Liver (tissue), 9 donors: ENCODE data around the gene FBXO7. TPM values are rescaled to one million over a fixed set of nuclear protein-coding genes. Genes with fewer than 3 reads are reported as not detected.
A peak's percentile ranks its signal among the peaks of the same experiment; 100 is the strongest.

Source experiments
- DNase-seq: peaks from one replicate; pipeline ENCODE4 v3.0.0-alpha.2; 2017; ENCODE audit warnings: low spot score
- H3K27ac ChIP-seq, 2 donors: one replicate each; pipeline ENCODE4 v1.7.0; 2013; ENCODE audit warnings: inconsistent platforms in 2 of 2, low read length in 2 of 2, control low read depth in 1 of 2, low read depth in 1 of 2, mild to moderate bottlenecking in 1 of 2
- H3K27me3 ChIP-seq, 4 donors: one replicate each; pipeline versions ENCODE4 v1.6.1 to v1.7.0; 2013; ENCODE audit warnings: low read length in 3 of 4, inconsistent platforms in 1 of 4, mild to moderate bottlenecking in 1 of 4, moderate library complexity in 1 of 4; ENCODE audit not compliant: control insufficient read depth in 4 of 4, insufficient read depth in 4 of 4
- H3K36me3 ChIP-seq, 4 donors: one replicate each; pipeline versions ENCODE4 v1.6.1 to v1.7.0; 2013; ENCODE audit warnings: low read length in 3 of 4, mild to moderate bottlenecking in 3 of 4, low read depth in 1 of 4, moderate library complexity in 1 of 4; ENCODE audit not compliant: control insufficient read depth in 4 of 4, insufficient read depth in 3 of 4
- H3K4me1 ChIP-seq, 4 donors: one replicate each; pipeline versions ENCODE4 v1.6.1 to v1.7.0; 2013; ENCODE audit warnings: low read length in 3 of 4, mild to moderate bottlenecking in 3 of 4, moderate library complexity in 1 of 4; ENCODE audit not compliant: control insufficient read depth in 4 of 4, insufficient read depth in 4 of 4
- H3K4me3 ChIP-seq, 3 donors: one replicate each; pipeline versions ENCODE4 v1.6.1 to v1.7.0; 2013; ENCODE audit warnings: low read length in 3 of 3, control low read depth in 1 of 3, low read depth in 1 of 3, mild to moderate bottlenecking in 1 of 3
- H3K9ac ChIP-seq, 2 donors: one replicate each; pipeline ENCODE4 v1.7.0; 2013; ENCODE audit warnings: low read length in 2 of 2, mild to moderate bottlenecking in 2 of 2, moderate library complexity in 2 of 2, control low read depth in 1 of 2, low read depth in 1 of 2
- H3K9me3 ChIP-seq, 4 donors: one replicate each; pipeline versions ENCODE4 v1.6.1 to v1.7.0; 2013; ENCODE audit warnings: low read length in 3 of 4; ENCODE audit not compliant: control insufficient read depth in 4 of 4
- ATF3 ChIP-seq: IDR thresholded peaks from 2 replicates; pipeline ENCODE4 v1.6.1; 2016; ENCODE audit warnings: antibody characterized with exemption
- CTCF ChIP-seq: fragments of 150-350 bp; IDR thresholded peaks from 2 replicates; pipeline ENCODE4 v1.5.1; 2017; ENCODE audit warnings: improper control_type of control experiment, low read depth, low read length; ENCODE audit not compliant: missing input control
- EGR1 ChIP-seq, 2 donors: IDR thresholded peaks; 2 replicates each; pipeline ENCODE4 v1.6.1; 2016 to 2018; ENCODE audit warnings: antibody characterized with exemption in 2 of 2, low read depth in 2 of 2
- FOXA1 ChIP-seq: IDR thresholded peaks from 2 replicates; pipeline ENCODE4 v1.6.1; 2016; ENCODE audit warnings: antibody characterized with exemption
- FOXA2 ChIP-seq: IDR thresholded peaks from 2 replicates; pipeline ENCODE4 v1.6.1; 2016; ENCODE audit warnings: antibody characterized with exemption
- GABPA ChIP-seq, 2 donors: IDR thresholded peaks in 1 of 2; conservative IDR thresholded peaks in 1 of 2; 2 replicates each; pipeline ENCODE4 v1.6.1; 2016; ENCODE audit warnings: antibody characterized with exemption in 2 of 2, mild to moderate bottlenecking in 1 of 2, moderate library complexity in 1 of 2
- HNF4A ChIP-seq, 2 donors: conservative IDR thresholded peaks; 2 replicates each; pipeline ENCODE4 v1.6.1; 2016; ENCODE audit warnings: antibody characterized with exemption in 2 of 2, mild to moderate bottlenecking in 2 of 2
- HNF4G ChIP-seq: IDR thresholded peaks from 2 replicates; pipeline ENCODE4 v1.6.1; 2016; ENCODE audit warnings: antibody characterized with exemption
- JUND ChIP-seq, 2 donors: IDR thresholded peaks; 2 replicates each; pipeline ENCODE4 v1.6.1; 2016; ENCODE audit warnings: antibody characterized with exemption in 2 of 2
- MAX ChIP-seq: IDR thresholded peaks from 2 replicates; pipeline ENCODE4 v1.6.1; 2016; ENCODE audit warnings: antibody characterized with exemption
- NR2F2 ChIP-seq: IDR thresholded peaks from 2 replicates; pipeline ENCODE4 v1.6.1; 2016; ENCODE audit warnings: antibody characterized with exemption
- RAD21 ChIP-seq, 2 donors: IDR thresholded peaks; 2 replicates each; pipeline ENCODE4 v1.6.1; 2016; ENCODE audit warnings: antibody characterized with exemption in 2 of 2, mild to moderate bottlenecking in 2 of 2
- REST ChIP-seq: IDR thresholded peaks from 2 replicates; pipeline ENCODE4 v1.6.1; 2016; ENCODE audit warnings: antibody characterized with exemption, mild to moderate bottlenecking
- RXRA ChIP-seq, 2 donors: IDR thresholded peaks; 2 replicates each; pipeline ENCODE4 v1.6.1; 2017 to 2018; ENCODE audit warnings: antibody characterized with exemption in 2 of 2, mild to moderate bottlenecking in 1 of 2
- SP1 ChIP-seq: IDR thresholded peaks from 2 replicates; pipeline ENCODE4 v1.6.1; 2018; ENCODE audit warnings: antibody characterized with exemption, mild to moderate bottlenecking
- TAF1 ChIP-seq: conservative IDR thresholded peaks from 2 replicates; pipeline ENCODE4 v1.6.1; 2016; ENCODE audit warnings: antibody characterized with exemption, mild to moderate bottlenecking
- YY1 ChIP-seq: IDR thresholded peaks from 2 replicates; pipeline ENCODE4 v1.6.1; 2016; ENCODE audit warnings: antibody characterized with exemption, mild to moderate bottlenecking
- ZBTB33 ChIP-seq: IDR thresholded peaks from 2 replicates; pipeline ENCODE4 v1.6.1; 2016; ENCODE audit warnings: antibody characterized with exemption
- WGBS: extraction: QIAGEN DNeasy Blood & Tissue Kit; methylation state at CpG from one replicate; pipeline ENCODE4 v1.1.7; 2013; 5-methylcytosine and 5-hydroxymethylcytosine counted together
- polyA plus RNA-seq, 2 donors: library from polyadenylated mRNA; stranded (reverse) in 1 of 2; unstranded in 1 of 2; fragments of 200-250 nt in 1 of 2; fragments of >200 nt in 1 of 2; fragmentation: Nextera tagmentation in 1 of 2; extraction: Ambion mirVana in 1 of 2; gene quantifications; one replicate each; pipeline versions ENCODE4 v1.2.1 to v1.2.3, GENCODE V29; 2013 to 2015
- total RNA-seq, 2 donors: library from RNA; depleted of rRNA; stranded (reverse); fragments of >200 nt; gene quantifications; one replicate each; pipeline ENCODE4 v1.2.3, GENCODE V29; 2014
- donor health status: healthy.
- donor health status: healthy.
- donor health status: healthy.
- donor health status: healthy.
- donor health status: healthy.

Gene FBXO7
- total and polyA plus RNA-seq, 4 donors = 37.9 to 179 (median 50.8) TPM

GRCh38 chr22:32538521-32538920, 63.9 kb downstream of the FBXO7 start:
- no peak for TF ChIP-seq MAX
- H3K4me1 ChIP-seq = peaks cover 0 to 26% (median 16%) of the 10 kb centered on the region in 4 donors
- no peaks in the 10 kb centered on the region for H3K27me3 ChIP-seq
- no peak overlapping the region for H3K27ac ChIP-seq
- no peak overlapping the region for H3K9ac ChIP-seq
- no peaks in the 10 kb centered on the region for H3K9me3 ChIP-seq
- no peaks in the 10 kb centered on the region for H3K36me3 ChIP-seq
- H3K4me3 ChIP-seq = no peak overlapping the region
- DNase-seq = no peak
- 97% methylated on average over 7 of the region's 7 CpGs for WGBS

GRCh38 chr22:32539631-32540421, 65.2 kb downstream of the FBXO7 start:
- Histone ChIP-seq H3K27me3 (no peaks in the 10 kb centered on the region), H3K36me3 (no peaks in the 10 kb centered on the region), H3K4me1 (peaks cover 0 to 14% (median 10%) of the 10 kb centered on the region in 4 donors), H3K9me3 (no peaks in the 10 kb centered on the region), H3K4me3 (no peak overlapping the region), H3K9ac (no peak overlapping the region), H3K27ac (peak overlapping the region; percentile 32 to 43)
- TF ChIP-seq TAF1 = no peak
- peak; percentile 80 for TF ChIP-seq YY1
- no peak for TF ChIP-seq EGR1 (IDR thresholded peaks at IDR 0.05; ENCODE audit: low read depth in 2 of 2)
- TF ChIP-seq REST = peak; percentile 54
- TF ChIP-seq JUND (IDR thresholded peaks at IDR 0.05) = peak in 1 of 2 donors; percentile 60
- peak; percentile 79 to 90 for TF ChIP-seq HNF4A (conservative IDR thresholded peaks at IDR 0.05)
- peak; percentile 64 to 75 for TF ChIP-seq RAD21 (IDR thresholded peaks at IDR 0.05)
- no peak for TF ChIP-seq NR2F2
- TF ChIP-seq FOXA1 = peak; percentile 45
- TF ChIP-seq MAX = peak; percentile 90
- no peak for TF ChIP-seq GABPA (IDR thresholded peaks at IDR 0.05 in 1 of 2, conservative IDR thresholded peaks at IDR 0.05 in 1 of 2)
- TF ChIP-seq ZBTB33 = peak; percentile 73
- TF ChIP-seq RXRA (IDR thresholded peaks at IDR 0.05) = peak; percentile 88 to 94
- TF ChIP-seq ATF3 = peak; percentile 20
- TF ChIP-seq HNF4G = peak; percentile 56
- TF ChIP-seq CTCF = no peak
- peak; percentile 94 for TF ChIP-seq SP1
- peak; percentile 54 for TF ChIP-seq FOXA2
- no peak for DNase-seq
- WGBS = 35% methylated on average over 10 of the region's 10 CpGs
